ENCODE measurements around the gene IQGAP2.

GRCh38 chr5:76594107-76594506 is 191.0 kb downstream of the IQGAP2 start:
- TF ChIP-seq POLR2A (IDR thresholded peaks at IDR 0.05) = no peak
- TF ChIP-seq CTCF (IDR thresholded peaks at IDR 0.05) = no peak

Data from right lobe of liver (tissue), 4 donors.